Calu3 (cell line): ENCODE results near the gene PRRG2. TPM values are rescaled to one million over a fixed set of nuclear protein-coding genes. Genes with fewer than 3 reads are reported as not detected.

ENCODE experiments used
- BruUV-seq: library from RNA; stranded (reverse); fragments of 400-500 nt; replicated peaks from 2 replicates; lab custom pipeline; 2021; lab: Mats Ljungman, UMichigan
- CTCF ChIA-PET: fragments of 300-600 bp; sonication (Branson Sonifier 250); formaldehyde crosslinking; loops from one replicate; lab custom pipeline; 2022; ENCODE audit warnings: antibody characterized with exemption; lab: Charles Lee
- DNase-seq: peaks from one replicate; pipeline ENCODE4 v3.0.0; 2022
- H3K27ac Mint-ChIP-seq: one replicate; pipeline ENCODE4 v1.8.0; 2022; ENCODE audit warnings: mixed read lengths; ENCODE audit not compliant: unreplicated experiment
- H3K27me3 Mint-ChIP-seq: one replicate; pipeline ENCODE4 v1.8.0; 2022; ENCODE audit warnings: mixed read lengths; ENCODE audit not compliant: unreplicated experiment
- H3K36me3 Mint-ChIP-seq: one replicate; pipeline ENCODE4 v1.8.0; 2022; ENCODE audit warnings: mild to moderate bottlenecking, moderate library complexity, mixed read lengths; ENCODE audit not compliant: insufficient read depth, unreplicated experiment
- H3K4me1 Mint-ChIP-seq: one replicate; pipeline ENCODE4 v1.8.0; 2022; ENCODE audit warnings: mild to moderate bottlenecking, low read depth, mixed read lengths; ENCODE audit not compliant: unreplicated experiment
- H3K4me3 Mint-ChIP-seq: one replicate; pipeline ENCODE4 v1.8.0; 2022; ENCODE audit warnings: mild to moderate bottlenecking, low read depth, moderate library complexity, mixed read lengths; ENCODE audit not compliant: unreplicated experiment
- H3K9me3 Mint-ChIP-seq: one replicate; pipeline ENCODE4 v1.8.0; 2022; ENCODE audit warnings: low read depth, mixed read lengths; ENCODE audit not compliant: unreplicated experiment
- CTCF ChIP-seq: fragments of 200-600 bp; IDR thresholded peaks from one replicate; pipeline ENCODE4 v1.8.0; 2022; ENCODE audit warnings: antibody characterized with exemption; ENCODE audit not compliant: unreplicated experiment
- intact Hi-C: fragments of 100-400 bp; cut with micrococcal nuclease; formaldehyde crosslinking; loops from one replicate; pipeline ENCODE4 v1.10.0; 2022; ENCODE audit not compliant: unreplicated experiment
- total RNA-seq: library from RNA; stranded (reverse); gene quantifications from 2 replicates; pipeline ENCODE4 v1.2.3, GENCODE V29; 2022

Gene PRRG2
- total RNA-seq, 1 experiment from 2014 or later: 22.1 TPM

- Mint-ChIP-seq H3K4me3 (no peak overlapping the region), H3K9me3 (no peaks in the 10 kb centered on the region), H3K36me3 (no peaks in the 10 kb centered on the region), H3K27ac (no peak overlapping the region), H3K4me1 (peaks cover 10% of the 10 kb centered on the region), H3K27me3 (no peaks in the 10 kb centered on the region)
- CTCF ChIA-PET: interaction anchor here (0.5 kb wide), 1 partner anchor 14 kb away, joined by 8 read pairs; no protein-coding TSS in a partner anchor
- no peak for DNase-seq
- no peak for TF ChIP-seq CTCF
- intact Hi-C loops: no loop called here
- BruUV-seq: no TSS peak
These were observed 13.2 kb upstream of the PRRG2 start for GRCh38 chr19:49567861-49568441.

GRCh38 chr19:49570138-49570856, 10.8 kb upstream of the PRRG2 start:
- H3K4me1 Mint-ChIP-seq: peaks cover 10% of the 10 kb centered on the region
- H3K4me3 Mint-ChIP-seq: no peak overlapping the region
- TF ChIP-seq CTCF: peak; percentile 98
- H3K27ac Mint-ChIP-seq: no peak overlapping the region
- peak; percentile 74 for DNase-seq
- peaks cover 6% of the 10 kb centered on the region for H3K36me3 Mint-ChIP-seq
- CTCF ChIA-PET: interaction anchor here (0.6 to 2.7 kb wide), 22 partner anchors 8 to 577 kb away, joined by 3 to 25 read pairs (median 4); partner anchors contain the start of genes GYS1, NOSIP, PRR12 and PRRG2
- H3K27me3 Mint-ChIP-seq: no peaks in the 10 kb centered on the region
- no peaks in the 10 kb centered on the region for H3K9me3 Mint-ChIP-seq
- BruUV-seq: no TSS peak
- intact Hi-C loops: loop anchor here (1.0 to 5.0 kb wide), 3 partner anchors 64 to 178 kb away; no protein-coding TSS in a partner anchor

DNA sequence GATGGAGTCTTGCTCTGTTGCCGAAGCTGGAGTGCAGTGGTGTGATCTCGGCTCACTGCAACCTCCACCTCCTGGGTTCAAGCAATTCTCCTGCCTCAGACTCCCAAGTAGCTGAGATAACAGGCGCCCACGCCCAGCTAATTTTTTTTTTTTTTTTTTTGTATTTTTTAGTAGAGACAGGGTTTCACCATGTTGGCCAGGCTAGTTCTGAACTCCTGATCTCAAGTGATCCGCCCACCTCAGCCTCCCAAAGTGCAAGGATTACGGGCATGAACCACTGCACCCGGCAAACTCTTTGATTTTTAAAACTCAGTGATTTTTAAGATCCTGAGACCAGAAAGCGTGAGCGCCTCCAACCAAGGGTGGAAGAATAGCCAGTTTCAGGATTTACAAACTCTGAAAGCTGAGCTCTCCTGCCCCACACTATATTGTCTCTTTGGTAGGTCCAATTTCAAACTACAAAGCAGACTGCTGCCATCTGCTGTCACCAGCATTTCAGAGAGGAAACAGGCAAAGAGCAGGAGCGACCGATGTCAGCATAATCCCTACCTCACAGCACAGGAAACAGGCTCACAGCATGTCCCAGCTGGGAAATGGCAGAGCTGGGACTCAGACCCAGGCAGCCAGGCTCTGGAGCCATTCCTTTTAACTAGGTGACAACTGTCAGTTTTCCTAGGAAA, 10.0 kb upstream of the PRRG2 start:
- H3K27ac Mint-ChIP-seq: no peak overlapping the region
- peaks cover 9% of the 10 kb centered on the region for H3K36me3 Mint-ChIP-seq
- H3K4me1 Mint-ChIP-seq: peaks cover 10% of the 10 kb centered on the region
- no TSS peak for BruUV-seq
- intact Hi-C loops: loop anchor here (1.0 to 5.0 kb wide), 3 partner anchors 65 to 179 kb away; no protein-coding TSS in a partner anchor
- DNase-seq: no peak
- TF ChIP-seq CTCF: no peak
- CTCF ChIA-PET: interaction anchor here (0.7 to 2.7 kb wide), 5 partner anchors 9 to 105 kb away, joined by 3 to 25 read pairs (median 5); partner anchors contain the start of genes NOSIP and PRRG2
- no peaks in the 10 kb centered on the region for H3K27me3 Mint-ChIP-seq
- no peaks in the 10 kb centered on the region for H3K9me3 Mint-ChIP-seq
- no peak overlapping the region for H3K4me3 Mint-ChIP-seq

GRCh38 chr19:49573009-49573408, 8.1 kb upstream of the PRRG2 start:
- H3K27ac Mint-ChIP-seq: no peak overlapping the region
- CTCF ChIA-PET: no interaction called here

More at GRCh38 chr19:49573009-49573408, 8.1 kb upstream of the PRRG2 start:
- Mint-ChIP-seq H3K4me1 (peaks cover 10% of the 10 kb centered on the region), H3K4me3 (no peak overlapping the region), H3K27me3 (no peaks in the 10 kb centered on the region), H3K36me3 (peaks cover 17% of the 10 kb centered on the region), H3K9me3 (no peaks in the 10 kb centered on the region)
- no peak for TF ChIP-seq CTCF
- DNase-seq: no peak
- intact Hi-C loops: loop anchor here (5.0 kb wide), 2 partner anchors 109 to 181 kb away; no protein-coding TSS in a partner anchor
- BruUV-seq: no TSS peak
